ENCODE results near the gene C5orf52. TPM values are rescaled to one million over a fixed set of nuclear protein-coding genes. Genes with fewer than 3 reads are reported as not detected.

Gene C5orf52
- total RNA-seq, 1 experiment from 2014 or later = 0.84 TPM

DNA sequence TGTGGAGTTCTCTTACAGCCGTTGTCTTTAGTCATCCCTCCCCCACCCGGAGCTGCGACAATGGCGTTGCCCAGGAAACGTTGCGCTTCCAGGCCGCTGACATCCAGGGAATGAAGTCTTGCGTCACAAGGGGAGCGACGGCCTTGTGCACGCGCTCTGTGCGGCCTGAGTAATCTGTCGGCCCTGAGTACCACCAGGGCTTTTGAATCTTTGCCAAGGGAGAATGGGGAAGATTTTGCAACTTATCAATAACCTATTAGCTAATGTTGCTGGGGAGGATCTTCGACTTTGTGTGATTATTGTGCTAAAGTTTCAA lies 19.0 kb upstream of the C5orf52 start, which contains the start of gene SOX30:
SOX30 (minus strand) TSS at position 62 of the 316 bp plus-strand sequence. CDS start 360 bp downstream, outside the sequence.
- H3K9me2 ChIP-seq (replicated peaks; ENCODE audit: low read length) = no peaks in the 10 kb centered on the region
- DNase-seq (no peak), ATAC-seq (no peak)
- BruUV-seq (replicated peaks) = no TSS peak
- intact Hi-C loops (cut with micrococcal nuclease) = no loop called here
- TF ChIP-seq EZH2 (IDR thresholded peaks at IDR 0.05; ENCODE audit: low read length, unreplicated experiment) (no peak), EZH2phosphoT487 (IDR thresholded peaks at IDR 0.05; ENCODE audit: borderline replicate concordance, low read length) (no peak)
- TF ChIP-seq, protein P1, sequence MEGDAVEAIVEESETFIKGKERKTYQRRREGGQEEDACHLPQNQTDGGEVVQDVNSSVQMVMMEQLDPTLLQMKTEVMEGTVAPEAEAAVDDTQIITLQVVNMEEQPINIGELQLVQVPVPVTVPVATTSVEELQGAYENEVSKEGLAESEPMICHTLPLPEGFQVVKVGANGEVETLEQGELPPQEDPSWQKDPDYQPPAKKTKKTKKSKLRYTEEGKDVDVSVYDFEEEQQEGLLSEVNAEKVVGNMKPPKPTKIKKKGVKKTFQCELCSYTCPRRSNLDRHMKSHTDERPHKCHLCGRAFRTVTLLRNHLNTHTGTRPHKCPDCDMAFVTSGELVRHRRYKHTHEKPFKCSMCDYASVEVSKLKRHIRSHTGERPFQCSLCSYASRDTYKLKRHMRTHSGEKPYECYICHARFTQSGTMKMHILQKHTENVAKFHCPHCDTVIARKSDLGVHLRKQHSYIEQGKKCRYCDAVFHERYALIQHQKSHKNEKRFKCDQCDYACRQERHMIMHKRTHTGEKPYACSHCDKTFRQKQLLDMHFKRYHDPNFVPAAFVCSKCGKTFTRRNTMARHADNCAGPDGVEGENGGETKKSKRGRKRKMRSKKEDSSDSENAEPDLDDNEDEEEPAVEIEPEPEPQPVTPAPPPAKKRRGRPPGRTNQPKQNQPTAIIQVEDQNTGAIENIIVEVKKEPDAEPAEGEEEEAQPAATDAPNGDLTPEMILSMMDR (conservative IDR thresholded peaks at IDR 0.05; ENCODE audit: low read depth, low read length) = no peak
- no peak within 1 kb of the TSS for H3K27ac ChIP-seq (ENCODE audit: low read length)
- H3K4me3 ChIP-seq (ENCODE audit: low read length) = no peak within 1 kb of the TSS
- ChIA-PET POLR2A (ENCODE audit: unreplicated experiment) (no interaction called here), CTCF (no interaction called here)
- peaks cover 11% of the 10 kb centered on the region for H3K9me3 ChIP-seq (ENCODE audit: low read length)
- no peaks in the 10 kb centered on the region for H4K20me1 ChIP-seq (ENCODE audit: low read length)
- 0 out of 2 replicates have a peak, but pooled peaks cover 8% of the 10 kb centered on the region for H3K36me3 ChIP-seq (ENCODE audit: low read depth, low read length)
- H3F3A ChIP-seq (ENCODE audit: low read length, unreplicated experiment) = no peaks in the 10 kb centered on the region
- no peaks in the 10 kb centered on the region for H3K79me2 ChIP-seq (ENCODE audit: low read length)
- no peak within 1 kb of the TSS for H3K4me2 ChIP-seq (ENCODE audit: low read length)
- H3K4me1 ChIP-seq (ENCODE audit: insufficient read depth, low read length) = peaks cover 10% of the 10 kb centered on the region
- H3K27me3 ChIP-seq (ENCODE audit: low read length) = no peaks in the 10 kb centered on the region
- H2AFZ ChIP-seq (ENCODE audit: low read length) = no peak within 1 kb of the TSS
- no peak within 1 kb of the TSS for H3K9ac ChIP-seq (ENCODE audit: low read length)

DNA sequence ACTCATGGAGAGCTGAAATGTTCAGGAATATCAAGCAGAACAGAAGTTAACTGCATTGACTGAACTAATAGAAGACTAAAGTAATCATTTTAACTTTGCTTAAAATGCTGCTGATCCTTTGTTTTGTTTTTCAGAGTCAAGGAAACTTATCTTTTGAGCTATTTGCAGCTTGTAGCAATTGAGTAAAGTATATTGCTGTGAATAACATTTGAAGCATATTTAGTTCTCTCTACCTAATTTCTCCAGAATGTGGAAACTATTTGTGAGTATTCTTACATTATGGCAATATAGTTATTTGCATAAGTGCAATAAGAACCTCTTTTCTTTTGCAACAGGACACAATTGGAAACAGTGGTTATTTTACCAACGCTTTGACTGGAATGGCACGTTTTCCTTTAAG lies 13.8 kb upstream of the C5orf52 start:
- Histone ChIP-seq H3K4me1 (ENCODE audit: insufficient read depth, low read length) (no peaks in the 10 kb centered on the region), H4K20me1 (ENCODE audit: low read length) (no peaks in the 10 kb centered on the region), H3K27me3 (ENCODE audit: low read length) (no peaks in the 10 kb centered on the region), H3K36me3 (ENCODE audit: low read depth, low read length) (peaks cover 8% of the 10 kb centered on the region; the same call in 1 of the 2 replicates), H3F3A (ENCODE audit: low read length, unreplicated experiment) (no peaks in the 10 kb centered on the region), H3K9me3 (ENCODE audit: low read length) (peaks cover 33% of the 10 kb centered on the region), H3K4me2 (ENCODE audit: low read length) (no peak overlapping the region), H3K4me3 (ENCODE audit: low read length) (no peak overlapping the region), H3K79me2 (ENCODE audit: low read length) (no peaks in the 10 kb centered on the region), H3K9ac (ENCODE audit: low read length) (no peak overlapping the region), H2AFZ (ENCODE audit: low read length) (no peak overlapping the region), H3K9me2 (replicated peaks; ENCODE audit: low read length) (no peaks in the 10 kb centered on the region), H3K27ac (ENCODE audit: low read length) (no peak overlapping the region)
- DNase-seq (no peak), ATAC-seq (no peak)
- POLR2A ChIA-PET (ENCODE audit: unreplicated experiment) = no interaction called here
- intact Hi-C loops (cut with micrococcal nuclease) = no loop called here
- CTCF ChIA-PET = no interaction called here
- TF ChIP-seq, protein P1 (conservative IDR thresholded peaks at IDR 0.05; ENCODE audit: low read depth, low read length) = no peak
- TF ChIP-seq EZH2phosphoT487 (IDR thresholded peaks at IDR 0.05; ENCODE audit: borderline replicate concordance, low read length) (no peak), EZH2 (IDR thresholded peaks at IDR 0.05; ENCODE audit: low read length, unreplicated experiment) (no peak)
- BruUV-seq (replicated peaks) = no TSS peak

DNA sequence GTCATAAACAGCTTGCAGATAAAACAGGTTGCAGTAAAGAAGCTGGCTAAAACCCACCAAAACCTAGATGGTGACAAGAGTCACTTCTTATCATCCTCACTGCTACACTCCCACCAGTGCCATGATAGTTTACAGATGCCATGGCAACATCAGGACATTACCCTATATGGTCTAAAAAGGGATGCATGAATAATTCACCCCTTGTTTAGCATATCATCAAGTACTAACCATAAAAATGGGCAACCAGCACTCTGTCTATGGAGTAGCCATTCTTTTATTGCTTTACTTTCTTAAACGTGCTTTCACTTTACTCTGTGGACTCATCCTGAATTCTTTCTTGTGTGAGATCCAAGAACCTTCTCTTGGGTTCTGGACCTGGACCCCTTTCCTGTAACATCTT lies 12.4 kb upstream of the C5orf52 start:
- ChIA-PET CTCF (no interaction called here), POLR2A (ENCODE audit: unreplicated experiment) (no interaction called here)
- Histone ChIP-seq H4K20me1 (ENCODE audit: low read length) (no peaks in the 10 kb centered on the region), H3K9ac (ENCODE audit: low read length) (no peak overlapping the region), H3K4me1 (ENCODE audit: insufficient read depth, low read length) (no peaks in the 10 kb centered on the region), H3K27ac (ENCODE audit: low read length) (no peak overlapping the region), H3K79me2 (ENCODE audit: low read length) (no peaks in the 10 kb centered on the region), H3K36me3 (ENCODE audit: low read depth, low read length) (peaks cover 8% of the 10 kb centered on the region; the same call in 1 of the 2 replicates), H3K4me2 (ENCODE audit: low read length) (no peak overlapping the region), H3K9me2 (replicated peaks; ENCODE audit: low read length) (no peaks in the 10 kb centered on the region), H3K4me3 (ENCODE audit: low read length) (no peak overlapping the region), H2AFZ (ENCODE audit: low read length) (no peak overlapping the region), H3K27me3 (ENCODE audit: low read length) (no peaks in the 10 kb centered on the region), H3K9me3 (ENCODE audit: low read length) (peaks cover 33% of the 10 kb centered on the region), H3F3A (ENCODE audit: low read length, unreplicated experiment) (no peaks in the 10 kb centered on the region)
- DNase-seq (no peak), ATAC-seq (no peak)
- intact Hi-C loops (cut with micrococcal nuclease) = no loop called here
- no TSS peak for BruUV-seq (replicated peaks)
- TF ChIP-seq, protein P1 (conservative IDR thresholded peaks at IDR 0.05; ENCODE audit: low read depth, low read length) = no peak
- TF ChIP-seq EZH2 (IDR thresholded peaks at IDR 0.05; ENCODE audit: low read length, unreplicated experiment) (no peak), EZH2phosphoT487 (IDR thresholded peaks at IDR 0.05; ENCODE audit: borderline replicate concordance, low read length) (no peak)
